Measurements from ENCODE around the gene IRAK1. TPM values are rescaled to one million over a fixed set of nuclear protein-coding genes. Genes with fewer than 3 reads are reported as not detected.

IRAK1 gene
- 10 to 100 TPM; 36.4 to 53.1 (median 42.8) TPM for total RNA-seq

DNA sequence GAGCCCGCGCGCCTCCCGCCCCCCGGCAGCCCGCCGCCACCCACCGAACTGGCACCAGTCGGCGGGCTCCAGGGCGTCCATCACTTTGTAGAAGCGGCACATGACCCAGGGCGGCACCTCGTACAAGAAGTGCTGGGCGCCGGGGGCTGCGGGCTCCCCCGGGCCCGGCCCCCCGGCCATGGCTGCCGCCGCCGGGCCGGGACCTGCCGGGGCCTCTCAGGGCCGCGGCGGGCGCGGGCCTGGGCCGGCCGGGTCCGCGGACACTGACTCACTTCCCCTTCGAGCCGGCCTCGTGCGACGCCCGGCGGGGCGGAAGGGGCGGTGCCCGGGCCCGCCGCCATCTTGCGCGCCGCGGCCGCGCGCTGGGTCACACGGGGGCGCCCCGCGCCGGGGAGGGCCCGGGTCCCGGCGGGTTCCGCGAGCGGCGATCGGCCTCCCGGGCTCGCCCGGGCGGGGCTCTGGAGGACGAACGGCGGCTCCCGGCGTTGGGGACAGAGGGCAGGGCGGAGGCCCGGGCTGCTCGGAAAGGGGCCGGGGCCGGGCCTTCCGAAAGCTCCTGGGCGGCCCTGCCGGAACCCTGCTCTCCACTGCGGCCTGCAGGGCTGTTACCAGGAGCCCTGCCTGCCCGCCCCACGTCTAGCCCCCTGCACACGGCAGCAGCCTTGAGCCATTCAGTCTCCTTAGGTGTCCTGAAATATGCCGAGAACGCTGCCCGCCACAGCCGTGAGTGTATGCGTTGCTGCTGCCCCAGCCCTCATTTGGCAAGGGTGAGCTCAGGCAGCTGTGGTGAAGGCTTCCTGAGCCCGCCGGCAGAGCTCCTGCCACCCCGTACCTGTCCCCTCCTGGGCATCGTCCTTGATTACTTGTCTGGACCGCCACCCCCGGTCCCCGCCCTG, at the start of gene IRAK1:
IRAK1 (minus strand) TSS at position 270 of the 896 bp plus-strand sequence; CDS start at position 180, 90 bp downstream.
- peak; percentile 48 to 49 for DNase-seq

DNA sequence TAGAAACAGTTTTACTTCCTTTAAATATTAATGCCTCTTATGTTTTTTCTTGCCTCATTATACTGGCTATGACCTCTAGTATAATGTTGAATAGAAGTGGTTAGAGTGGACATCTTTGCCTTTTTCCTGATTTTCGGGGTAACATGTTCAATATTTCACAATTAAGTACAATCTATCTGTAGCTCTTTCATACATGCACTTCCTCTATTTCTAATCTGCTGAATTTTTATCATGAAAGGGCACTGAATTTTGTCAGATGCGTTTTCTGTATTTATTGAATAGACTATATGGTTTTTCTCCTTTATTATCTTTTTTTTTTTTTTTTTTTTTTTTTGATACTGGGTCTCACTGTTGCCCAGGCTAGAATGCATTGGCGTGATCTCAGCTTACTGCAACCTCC, 48.9 kb upstream of the IRAK1 start:
- no peak for TF ChIP-seq POLR2A (IDR thresholded peaks at IDR 0.05)
- TF ChIP-seq, protein P1, sequence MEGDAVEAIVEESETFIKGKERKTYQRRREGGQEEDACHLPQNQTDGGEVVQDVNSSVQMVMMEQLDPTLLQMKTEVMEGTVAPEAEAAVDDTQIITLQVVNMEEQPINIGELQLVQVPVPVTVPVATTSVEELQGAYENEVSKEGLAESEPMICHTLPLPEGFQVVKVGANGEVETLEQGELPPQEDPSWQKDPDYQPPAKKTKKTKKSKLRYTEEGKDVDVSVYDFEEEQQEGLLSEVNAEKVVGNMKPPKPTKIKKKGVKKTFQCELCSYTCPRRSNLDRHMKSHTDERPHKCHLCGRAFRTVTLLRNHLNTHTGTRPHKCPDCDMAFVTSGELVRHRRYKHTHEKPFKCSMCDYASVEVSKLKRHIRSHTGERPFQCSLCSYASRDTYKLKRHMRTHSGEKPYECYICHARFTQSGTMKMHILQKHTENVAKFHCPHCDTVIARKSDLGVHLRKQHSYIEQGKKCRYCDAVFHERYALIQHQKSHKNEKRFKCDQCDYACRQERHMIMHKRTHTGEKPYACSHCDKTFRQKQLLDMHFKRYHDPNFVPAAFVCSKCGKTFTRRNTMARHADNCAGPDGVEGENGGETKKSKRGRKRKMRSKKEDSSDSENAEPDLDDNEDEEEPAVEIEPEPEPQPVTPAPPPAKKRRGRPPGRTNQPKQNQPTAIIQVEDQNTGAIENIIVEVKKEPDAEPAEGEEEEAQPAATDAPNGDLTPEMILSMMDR (IDR thresholded peaks at IDR 0.05), result no peak
- H3K4me1 ChIP-seq, result peaks cover 1 to 11% of the 10 kb centered on the region in 2 donors
- WGBS, 2 donors, result 94 to 96% methylated on average over 3 of the region's 3 CpGs
- no peak for DNase-seq
- no peaks in the 10 kb centered on the region for H3K9me3 ChIP-seq
- H3K27me3 ChIP-seq, result no peaks in the 10 kb centered on the region
- H3K27ac ChIP-seq, result no peak overlapping the region
- no peak overlapping the region for H3K4me3 ChIP-seq (replicated peaks in 1 of 3)
- H3K36me3 ChIP-seq, result no peaks in the 10 kb centered on the region
- intact Hi-C loops (cut with DNase I), result no loop called here

More for the DNA sequence above, at the start of gene IRAK1:
- peaks cover 9 to 29% of the 10 kb centered on the region in 2 donors for H3K4me1 ChIP-seq
- peak within 1 kb of the TSS in 1 of 3 donors; percentile 35 for H3K4me3 ChIP-seq (replicated peaks in 1 of 3)
- peak within 1 kb of the TSS; percentile 65 to 77 (median 68) for H3K27ac ChIP-seq
- no CpG with 5 or more reads among the region's 99 CpGs for WGBS, 2 donors
- intact Hi-C loops (cut with DNase I), result no loop called here
- no peaks in the 10 kb centered on the region for H3K36me3 ChIP-seq
- no peaks in the 10 kb centered on the region for H3K9me3 ChIP-seq
- H3K27me3 ChIP-seq, result no peaks in the 10 kb centered on the region
- TF ChIP-seq, protein P1 (IDR thresholded peaks at IDR 0.05), result no peak
- peak in 1 of 2 donors; percentile 48 for TF ChIP-seq POLR2A (IDR thresholded peaks at IDR 0.05)

DNA sequence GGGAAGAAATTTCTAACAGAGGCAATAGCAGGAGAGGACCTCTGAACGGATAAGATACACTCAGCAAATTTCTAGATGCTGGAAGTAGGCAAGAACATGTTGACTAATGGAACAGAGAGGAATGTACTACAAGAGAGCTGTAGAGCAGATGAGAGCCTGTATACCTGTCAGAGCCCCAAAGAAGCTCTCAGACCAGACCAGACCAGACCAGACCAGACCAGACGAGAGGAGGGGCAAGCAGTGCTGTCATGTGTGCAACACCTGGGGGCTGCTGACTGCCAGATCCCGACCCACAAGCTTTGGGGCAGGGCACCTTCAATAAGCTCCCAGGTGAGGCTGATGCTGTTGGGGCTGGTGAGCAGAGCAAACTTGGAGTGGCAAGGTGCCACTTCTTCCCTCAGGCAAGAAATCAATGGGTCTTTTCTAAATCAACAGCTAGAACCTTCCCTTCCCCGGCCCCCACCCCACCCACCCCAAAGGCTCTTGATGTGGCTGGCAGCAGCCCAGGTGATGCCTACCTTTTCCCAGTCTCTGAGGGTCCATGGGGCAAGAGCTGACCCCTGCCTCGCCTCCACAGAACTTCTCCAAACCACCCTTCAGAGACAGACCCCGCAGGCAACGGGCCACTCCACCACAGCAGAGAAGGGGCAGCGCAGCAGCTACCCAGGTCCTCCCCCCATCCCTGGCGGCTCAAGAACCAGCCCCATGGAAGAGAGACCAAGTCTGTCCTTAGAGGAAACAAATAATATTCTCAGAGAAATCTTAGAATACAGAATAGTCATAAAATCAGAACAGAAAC, 45.1 kb upstream of the IRAK1 start:
- no peaks in the 10 kb centered on the region for H3K27me3 ChIP-seq
- no peak overlapping the region for H3K4me3 ChIP-seq (replicated peaks in 1 of 3)
- no peak for TF ChIP-seq POLR2A (IDR thresholded peaks at IDR 0.05)
- TF ChIP-seq, protein P1 (IDR thresholded peaks at IDR 0.05), result no peak
- peaks cover 14 to 27% of the 10 kb centered on the region in 2 donors for H3K4me1 ChIP-seq
- H3K27ac ChIP-seq, result peak overlapping the region in 1 of 3 donors; percentile 10
- DNase-seq, result peak; percentile 55 to 60
- 36 to 57% methylated on average over 3 to 9 of the region's 9 CpGs for WGBS, 2 donors
- no peaks in the 10 kb centered on the region for H3K9me3 ChIP-seq
- intact Hi-C loops (cut with DNase I), result no loop called here
- H3K36me3 ChIP-seq, result no peaks in the 10 kb centered on the region

DNA sequence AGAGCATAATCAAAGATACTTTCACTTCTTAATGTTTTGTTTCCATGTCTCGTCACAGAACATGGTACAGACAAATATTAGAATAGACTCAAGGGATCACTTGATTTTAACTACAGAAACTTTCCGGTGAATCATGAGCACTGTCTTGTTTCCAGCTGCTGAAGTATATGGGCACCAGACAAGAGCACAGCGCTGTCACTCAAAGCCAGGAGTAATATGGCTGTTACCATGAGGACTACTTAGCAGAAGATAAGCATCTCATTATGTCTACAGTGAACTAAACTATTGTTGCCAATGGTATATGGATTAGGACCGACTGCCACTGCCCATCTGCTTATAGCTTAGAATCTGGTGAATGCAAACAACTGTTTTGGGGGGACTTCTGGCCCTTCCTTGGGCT, 43.5 kb upstream of the IRAK1 start:
- H3K9me3 ChIP-seq, result no peaks in the 10 kb centered on the region
- no peak overlapping the region for H3K4me3 ChIP-seq (replicated peaks in 1 of 3)
- TF ChIP-seq, protein P1 (IDR thresholded peaks at IDR 0.05), result no peak
- TF ChIP-seq POLR2A (IDR thresholded peaks at IDR 0.05), result no peak
- 56 to 63% methylated on average over 3 of the region's 4 CpGs for WGBS, 2 donors
- H3K4me1 ChIP-seq, result peaks cover 27 to 41% of the 10 kb centered on the region in 2 donors
- intact Hi-C loops (cut with DNase I), result no loop called here
- H3K36me3 ChIP-seq, result no peaks in the 10 kb centered on the region
- DNase-seq, result no peak
- no peaks in the 10 kb centered on the region for H3K27me3 ChIP-seq
- H3K27ac ChIP-seq, result no peak overlapping the region
